Activated CD4-positive, alpha-beta T cell treated with anti-CD3 and anti-CD28 coated beads, Interleukin-2, amount 50 U/mL, for 1 hour (primary cell): Measurements from ENCODE around the gene CAMK2A.

ENCODE experiments used
- DNase-seq: peaks from one replicate; pipeline ENCODE4 v3.0.0-alpha.2; 2020

Gene CAMK2A

GRCh38 chr5:150315245-150315644 is 25.7 kb upstream of the CAMK2A start:
- no peak for DNase-seq

- DNase-seq = no peak
Observed at GRCh38 chr5:150313921-150314716, 24.5 kb upstream of the CAMK2A start.

GRCh38 chr5:150313501-150313900 is 23.9 kb upstream of the CAMK2A start:
- no peak for DNase-seq

GRCh38 chr5:150312518-150312917 is 22.9 kb upstream of the CAMK2A start:
- DNase-seq = no peak

GRCh38 chr5:150311015-150311692 is 21.6 kb upstream of the CAMK2A start:
- DNase-seq = no peak

GRCh38 chr5:150310246-150310645 is 20.7 kb upstream of the CAMK2A start:
- DNase-seq = no peak

- DNase-seq = no peak
Observed at GRCh38 chr5:150309886-150310239, 20.3 kb upstream of the CAMK2A start.

- DNase-seq = no peak
Observed at GRCh38 chr5:150309101-150309885, 19.7 kb upstream of the CAMK2A start.

GRCh38 chr5:150307617-150308426 is 18.2 kb upstream of the CAMK2A start:
- no peak for DNase-seq

- no peak for DNase-seq
Observed at GRCh38 chr5:150306775-150307174, 17.2 kb upstream of the CAMK2A start.

GRCh38 chr5:150305557-150305956 is 16.0 kb upstream of the CAMK2A start:
- DNase-seq = no peak

GRCh38 chr5:150305095-150305494 is 15.5 kb upstream of the CAMK2A start:
- no peak for DNase-seq

- DNase-seq = no peak
Observed at GRCh38 chr5:150304481-150305081, 15.0 kb upstream of the CAMK2A start.

- DNase-seq = no peak
Observed at GRCh38 chr5:150303660-150304386, 14.2 kb upstream of the CAMK2A start.

GRCh38 chr5:150303070-150303615 is 13.6 kb upstream of the CAMK2A start:
- DNase-seq = no peak

- DNase-seq = no peak
Observed at GRCh38 chr5:150302301-150303069, 12.9 kb upstream of the CAMK2A start, which contains the start of gene ARSI. ARSI (minus strand) TSS chr5:150302905; CDS start chr5:150302373, 532 bp downstream.

GRCh38 chr5:150301901-150302300 is 12.3 kb upstream of the CAMK2A start:
- no peak for DNase-seq

- no peak for DNase-seq
Observed at GRCh38 chr5:150301170-150301505, 11.6 kb upstream of the CAMK2A start.

GRCh38 chr5:150300496-150301169 is 11.1 kb upstream of the CAMK2A start:
- no peak for DNase-seq
